GM12878 (cell line): ENCODE data around the gene ACSL4. TPM values are rescaled to one million over a fixed set of nuclear protein-coding genes. Genes with fewer than 3 reads are reported as not detected.
A peak's percentile ranks its signal among the peaks of the same experiment; 100 is the strongest.

Source experiments
- ATAC-seq: fragments of 200-7000 bp; cut with Tn5 transposase; 3 replicates; pipeline ENCODE4 v1.9.1; 2020; ENCODE audit warnings: mild to moderate bottlenecking, moderate library complexity
- BruUV-seq: library from RNA; stranded (reverse); fragments of 400-500 nt; replicated peaks from 2 replicates; lab custom pipeline; 2021; lab: Mats Ljungman, UMichigan
- CTCF ChIA-PET: fragments of 300-600 bp; sonication (Branson Sonifier 250); formaldehyde crosslinking; extraction: SDS; loops from one replicate; lab custom pipeline; 2021; ENCODE audit warnings: inconsistent platforms; lab: Yijun Ruan, JAX
- POLR2A ChIA-PET: fragments of 350-600 bp; formaldehyde crosslinking; extraction: SDS; loops from one replicate; lab custom pipeline; 2021; ENCODE audit warnings: inconsistent platforms; lab: Charles Lee
- RAD21 ChIA-PET: fragments of 300-600 bp; sonication (Branson Sonifier 250); formaldehyde crosslinking; loops from one replicate; lab custom pipeline; 2023; ENCODE audit warnings: antibody characterized with exemption; ENCODE audit not compliant: unreplicated experiment; lab: Charles Lee
- SMC1A ChIA-PET: fragments of 300-600 bp; sonication (Branson Sonifier 250); formaldehyde crosslinking; loops from one replicate; lab custom pipeline; 2023; ENCODE audit not compliant: unreplicated experiment, uncharacterized antibody; lab: Charles Lee
- DNase-seq: peaks from one replicate; pipeline ENCODE4 v3.0.0-alpha.2; 2011; ENCODE audit warnings: low read depth, low spot score
- FAIRE-seq: peaks from 3 replicates; lab custom pipeline; 2011; peaks lifted over from hg19 to GRCh38; lab: Jason Lieb, UNC
- H2AFZ ChIP-seq: 2 replicates; pipeline ENCODE4 v1.6.0; 2011; ENCODE audit warnings: low read depth, low read length, control low read depth; ENCODE audit not compliant: control insufficient read depth
- H3K27ac ChIP-seq: 2 replicates; pipeline ENCODE4 v1.5.1; 2011; ENCODE audit warnings: control low read depth; ENCODE audit not compliant: control insufficient read depth, insufficient read depth
- H3K27me3 ChIP-seq, 2 experiments: replicated peaks in 1 of 2; 2 replicates each; pipeline versions ENCODE4 v1.6.0 to v1.6.1; 2011; ENCODE audit warnings: low read length in 1 of 2; ENCODE audit not compliant: control insufficient read depth in 2 of 2, insufficient read depth in 2 of 2
- H3K36me3 ChIP-seq, 2 experiments: 2 replicates each; pipeline ENCODE4 v1.5.1; 2011; ENCODE audit warnings: low read length in 1 of 2; ENCODE audit not compliant: control insufficient read depth in 2 of 2, insufficient read depth in 2 of 2
- H3K4me1 ChIP-seq: 2 replicates; pipeline ENCODE4 v1.6.1; 2011; ENCODE audit warnings: mild to moderate bottlenecking, low read length, moderate library complexity, mixed read lengths; ENCODE audit not compliant: control insufficient read depth, insufficient read depth
- H3K4me2 ChIP-seq: 2 replicates; pipeline ENCODE4 v1.6.0; 2011; ENCODE audit warnings: control low read depth; ENCODE audit not compliant: control insufficient read depth, insufficient read depth
- H3K4me3 ChIP-seq: fragments of 200-600 bp; sonication (generic); 2 replicates; pipeline ENCODE4 v1.5.1; 2016
- H3K79me2 ChIP-seq: 2 replicates; pipeline ENCODE4 v1.6.0; 2011; ENCODE audit warnings: low read length; ENCODE audit not compliant: control insufficient read depth, insufficient read depth
- H3K9ac ChIP-seq: 2 replicates; pipeline ENCODE4 v1.8.0; 2011; ENCODE audit warnings: low read length, control low read depth, mixed read lengths; ENCODE audit not compliant: control insufficient read depth, insufficient read depth
- H3K9me3 ChIP-seq: replicated peaks from 3 replicates; pipeline ENCODE4 v1.5.1; 2011; ENCODE audit warnings: mild to moderate bottlenecking, low read length; ENCODE audit not compliant: control insufficient read depth, insufficient read depth
- H4K20me1 ChIP-seq: 2 replicates; pipeline ENCODE4 v1.6.0; 2011; ENCODE audit not compliant: control insufficient read depth, insufficient read depth
- BRCA1 ChIP-seq: IDR thresholded peaks from 2 replicates; pipeline ENCODE4 v1.6.1; 2011; ENCODE audit warnings: low read depth, low read length, improper control_type of control experiment
- CREB1 ChIP-seq: IDR thresholded peaks from 2 replicates; pipeline ENCODE4 v1.6.1; 2012; ENCODE audit warnings: low read depth, mild to moderate bottlenecking, inconsistent platforms
- FOXM1 ChIP-seq: IDR thresholded peaks from 2 replicates; pipeline ENCODE4 v1.6.1; 2012; ENCODE audit warnings: low read depth, mild to moderate bottlenecking, inconsistent platforms, low read length, moderate library complexity
- HCFC1 ChIP-seq: fragments of 150-350 bp; IDR thresholded peaks from 2 replicates; pipeline ENCODE4 v1.6.1; 2014; ENCODE audit warnings: low read length
- HDGF ChIP-seq: fragments of 450-650 bp; IDR thresholded peaks from 2 replicates; pipeline ENCODE4 v1.6.1; 2016; ENCODE audit warnings: antibody characterized with exemption
- IKZF2 ChIP-seq, 2 experiments: fragments of 450-650 bp; IDR thresholded peaks; 2 replicates each; pipeline ENCODE4 v1.6.1; 2017; ENCODE audit warnings: mild to moderate bottlenecking in 2 of 2, moderate library complexity in 2 of 2
- JUND ChIP-seq: IDR thresholded peaks from 2 replicates; pipeline ENCODE4 v1.6.1; 2012; ENCODE audit warnings: low read depth, mild to moderate bottlenecking, low read length, improper control_type of control experiment, moderate library complexity
- KLF5 ChIP-seq: fragments of 450-650 bp; IDR thresholded peaks from 2 replicates; pipeline ENCODE4 v1.6.1; 2014; ENCODE audit warnings: mild to moderate bottlenecking; ENCODE audit not compliant: partially characterized antibody
- PKNOX1 ChIP-seq: fragments of 450-650 bp; IDR thresholded peaks from 2 replicates; pipeline ENCODE4 v1.6.1; 2016; ENCODE audit warnings: mild to moderate bottlenecking
- POLR2AphosphoS2 ChIP-seq: IDR thresholded peaks from 2 replicates; pipeline ENCODE4 v1.6.1; 2011; ENCODE audit warnings: low read depth, mild to moderate bottlenecking, low read length, improper control_type of control experiment, moderate library complexity
- RAD51 ChIP-seq: fragments of 450-650 bp; IDR thresholded peaks from 2 replicates; pipeline ENCODE4 v1.6.1; 2016; ENCODE audit warnings: moderate library complexity, mild to moderate bottlenecking, inconsistent platforms
- RELA ChIP-seq: fragments of 450-650 bp; IDR thresholded peaks from 2 replicates; pipeline ENCODE4 v1.8.0; 2014; ENCODE audit warnings: borderline replicate concordance; ENCODE audit not compliant: partially characterized antibody
- WRNIP1 ChIP-seq: IDR thresholded peaks from 2 replicates; pipeline ENCODE4 v1.6.1; 2011; ENCODE audit warnings: low read depth, low read length, improper control_type of control experiment, borderline replicate concordance
- YY1 ChIP-seq: IDR thresholded peaks from 2 replicates; pipeline ENCODE4 v1.6.1; 2011; ENCODE audit warnings: low read depth, mild to moderate bottlenecking, low read length
- ZNF24 ChIP-seq: fragments of 450-650 bp; IDR thresholded peaks from 2 replicates; pipeline ENCODE4 v1.6.1; 2017; ENCODE audit warnings: antibody characterized with exemption, mild to moderate bottlenecking
- WGBS: methylation state at CpG from one replicate; pipeline ENCODE4 v1.1.6; 2016; ENCODE audit warnings: low lambda C conversion rate; ENCODE audit not compliant: insufficient replicate concordance, insufficient coverage; ENCODE audit errors: missing lambda C conversion rate; 5-methylcytosine and 5-hydroxymethylcytosine counted together
- in situ Hi-C: fragments of 300-500 bp; cut with MboI; formaldehyde crosslinking; loops from 9 replicates; pipeline ENCODE4 v1.14.3; 2018; ENCODE audit warnings: mixed read lengths
- intact Hi-C: fragments of 100-400 bp; cut with micrococcal nuclease; formaldehyde crosslinking; loops from one replicate; pipeline ENCODE4 v1.14.2; 2022; ENCODE audit not compliant: unreplicated experiment
- polyA plus RNA-seq, 11 experiments: library from polyadenylated mRNA; depleted of rRNA in 4 of 11; unstranded in 6 of 11; stranded (reverse) in 5 of 11; fragments of >200 nt; fragmentation: Nextera tagmentation in 4 of 11; fragmentation: Illumina TruSeq in 1 of 11; extraction: Ambion mirVana in 4 of 11; extraction: Trizol in 1 of 11; gene quantifications; 1 replicate in 1 of 11; 2 replicates in 10 of 11; pipeline versions ENCODE4 v1.2.1 to v1.2.3, GENCODE V29; 2011 to 2016; ENCODE audit warnings: inconsistent platforms in 2 of 11, missing spikeins in 2 of 11, low read depth in 1 of 11
- total RNA-seq, 4 experiments: library from RNA; depleted of rRNA in 3 of 4; stranded (reverse); fragments of >200 nt in 3 of 4; fragmentation: Illumina TruSeq in 1 of 4; extraction: Trizol in 1 of 4; gene quantifications; 2 replicates each; pipeline versions ENCODE4 v1.2.1 to v1.2.3, GENCODE V29; 2013 to 2021
- TF ChIP-seq, protein P1 (sequence below): fragments of 450-650 bp; IDR thresholded peaks from 2 replicates; pipeline ENCODE4 v1.6.1; 2014; ENCODE audit warnings: mild to moderate bottlenecking
- TF ChIP-seq, protein P2 (sequence below): fragments of 450-650 bp; IDR thresholded peaks from 2 replicates; pipeline ENCODE4 v1.6.1; 2016; ENCODE audit warnings: mild to moderate bottlenecking, moderate library complexity, borderline replicate concordance

The ACSL4 gene
- total and polyA plus RNA-seq, 10 of the 15 experiments (the other 5 are each of a cell fraction or from before 2014, with no cell fraction given), result 20.7 to 66.6 (median 45.4) TPM

- TF ChIP-seq PKNOX1, result peak; percentile 33; the same call in 1 of the 2 replicates
- TF ChIP-seq WRNIP1, result no peak
- TF ChIP-seq HCFC1, result no peak
- no peak for TF ChIP-seq KLF5
- no peak for TF ChIP-seq FOXM1
- no peak for TF ChIP-seq POLR2AphosphoS2
- TF ChIP-seq JUND, result no peak
- TF ChIP-seq, protein P1, sequence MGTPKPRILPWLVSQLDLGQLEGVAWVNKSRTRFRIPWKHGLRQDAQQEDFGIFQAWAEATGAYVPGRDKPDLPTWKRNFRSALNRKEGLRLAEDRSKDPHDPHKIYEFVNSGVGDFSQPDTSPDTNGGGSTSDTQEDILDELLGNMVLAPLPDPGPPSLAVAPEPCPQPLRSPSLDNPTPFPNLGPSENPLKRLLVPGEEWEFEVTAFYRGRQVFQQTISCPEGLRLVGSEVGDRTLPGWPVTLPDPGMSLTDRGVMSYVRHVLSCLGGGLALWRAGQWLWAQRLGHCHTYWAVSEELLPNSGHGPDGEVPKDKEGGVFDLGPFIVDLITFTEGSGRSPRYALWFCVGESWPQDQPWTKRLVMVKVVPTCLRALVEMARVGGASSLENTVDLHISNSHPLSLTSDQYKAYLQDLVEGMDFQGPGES, result no peak
- TF ChIP-seq BRCA1, result no peak
- no peak for TF ChIP-seq IKZF2 (IDR thresholded peaks at IDR 0.05)
- no peak for TF ChIP-seq RELA
Observed at GRCh38 chrX:109685656-109686078, 47.4 kb downstream of the ACSL4 start (continued).

DNA sequence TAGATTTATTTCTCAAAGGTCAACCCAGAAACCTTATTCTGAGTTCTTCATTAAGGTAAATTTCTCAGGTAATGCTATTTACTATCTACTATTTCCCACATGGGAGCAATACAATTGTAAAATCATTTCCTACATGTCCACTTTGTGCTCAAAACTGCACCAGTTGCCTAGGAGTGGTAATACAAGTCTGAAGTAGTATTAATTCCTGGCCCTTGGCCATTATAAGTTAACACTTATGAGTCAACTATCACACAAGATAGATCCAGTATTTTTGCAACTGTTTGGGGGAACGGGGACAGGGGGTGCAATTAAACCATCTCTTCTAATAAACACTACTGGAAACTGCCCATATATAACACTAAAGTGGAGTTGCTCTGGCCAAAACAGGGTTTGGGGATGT is 48.9 kb downstream of the ACSL4 start:
- FAIRE-seq (no peak), ATAC-seq (no peak), DNase-seq (no peak)
- ChIA-PET POLR2A (interaction anchor here (1.2 kb wide), 1 partner anchor 14 kb away, joined by 3 read pairs; no protein-coding TSS in a partner anchor), SMC1A (interaction anchor here (1.6 to 1.8 kb wide), 2 partner anchors 29 to 172 kb away, joined by 5 read pairs; no protein-coding TSS in a partner anchor), RAD21 (interaction anchor here (1.4 to 1.8 kb wide), 2 partner anchors 91 to 173 kb away, joined by 3 to 4 read pairs; no protein-coding TSS in a partner anchor), CTCF (no interaction called here)
- H3K4me1 ChIP-seq, result no peaks in the 10 kb centered on the region
- intact Hi-C loops (no loop called here), in situ Hi-C loops (no loop called here)
- no TSS peak for BruUV-seq
- 64% methylated on average over 1 of the region's 1 CpG for WGBS
- no peak overlapping the region for H3K4me3 ChIP-seq
- H3K9me3 ChIP-seq, result no peaks in the 10 kb centered on the region
- H3K9ac ChIP-seq, result no peak overlapping the region
- no peak overlapping the region for H2AFZ ChIP-seq
- H3K36me3 ChIP-seq, result peaks cover 0 to 4% of the 10 kb centered on the region in 2 experiments; a peak in 2 of 4 replicates
- no peaks in the 10 kb centered on the region for H4K20me1 ChIP-seq
- H3K4me2 ChIP-seq, result no peak overlapping the region
- H3K79me2 ChIP-seq, result peaks cover 2% of the 10 kb centered on the region; the same call in 1 of the 2 replicates
- H3K27ac ChIP-seq, result no peak overlapping the region
- no peaks in the 10 kb centered on the region for H3K27me3 ChIP-seq
- TF ChIP-seq YY1 (no peak), RAD51 (no peak), HDGF (no peak), CREB1 (no peak), ZNF24 (no peak)
- TF ChIP-seq, protein P2, sequence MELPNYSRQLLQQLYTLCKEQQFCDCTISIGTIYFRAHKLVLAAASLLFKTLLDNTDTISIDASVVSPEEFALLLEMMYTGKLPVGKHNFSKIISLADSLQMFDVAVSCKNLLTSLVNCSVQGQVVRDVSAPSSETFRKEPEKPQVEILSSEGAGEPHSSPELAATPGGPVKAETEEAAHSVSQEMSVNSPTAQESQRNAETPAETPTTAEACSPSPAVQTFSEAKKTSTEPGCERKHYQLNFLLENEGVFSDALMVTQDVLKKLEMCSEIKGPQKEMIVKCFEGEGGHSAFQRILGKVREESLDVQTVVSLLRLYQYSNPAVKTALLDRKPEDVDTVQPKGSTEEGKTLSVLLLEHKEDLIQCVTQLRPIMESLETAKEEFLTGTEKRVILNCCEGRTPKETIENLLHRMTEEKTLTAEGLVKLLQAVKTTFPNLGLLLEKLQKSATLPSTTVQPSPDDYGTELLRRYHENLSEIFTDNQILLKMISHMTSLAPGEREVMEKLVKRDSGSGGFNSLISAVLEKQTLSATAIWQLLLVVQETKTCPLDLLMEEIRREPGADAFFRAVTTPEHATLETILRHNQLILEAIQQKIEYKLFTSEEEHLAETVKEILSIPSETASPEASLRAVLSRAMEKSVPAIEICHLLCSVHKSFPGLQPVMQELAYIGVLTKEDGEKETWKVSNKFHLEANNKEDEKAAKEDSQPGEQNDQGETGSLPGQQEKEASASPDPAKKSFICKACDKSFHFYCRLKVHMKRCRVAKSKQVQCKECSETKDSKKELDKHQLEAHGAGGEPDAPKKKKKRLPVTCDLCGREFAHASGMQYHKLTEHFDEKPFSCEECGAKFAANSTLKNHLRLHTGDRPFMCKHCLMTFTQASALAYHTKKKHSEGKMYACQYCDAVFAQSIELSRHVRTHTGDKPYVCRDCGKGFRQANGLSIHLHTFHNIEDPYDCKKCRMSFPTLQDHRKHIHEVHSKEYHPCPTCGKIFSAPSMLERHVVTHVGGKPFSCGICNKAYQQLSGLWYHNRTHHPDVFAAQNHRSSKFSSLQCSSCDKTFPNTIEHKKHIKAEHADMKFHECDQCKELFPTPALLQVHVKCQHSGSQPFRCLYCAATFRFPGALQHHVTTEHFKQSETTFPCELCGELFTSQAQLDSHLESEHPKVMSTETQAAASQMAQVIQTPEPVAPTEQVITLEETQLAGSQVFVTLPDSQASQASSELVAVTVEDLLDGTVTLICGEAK, result no peak
